ENCODE measurements around the gene SLC6A1.

SLC6A1 gene

GRCh38 chr3:10970306-10970960, 22.1 kb upstream of the SLC6A1 start:
- DNase-seq (ENCODE audit: low spot score) = no peak

DNA sequence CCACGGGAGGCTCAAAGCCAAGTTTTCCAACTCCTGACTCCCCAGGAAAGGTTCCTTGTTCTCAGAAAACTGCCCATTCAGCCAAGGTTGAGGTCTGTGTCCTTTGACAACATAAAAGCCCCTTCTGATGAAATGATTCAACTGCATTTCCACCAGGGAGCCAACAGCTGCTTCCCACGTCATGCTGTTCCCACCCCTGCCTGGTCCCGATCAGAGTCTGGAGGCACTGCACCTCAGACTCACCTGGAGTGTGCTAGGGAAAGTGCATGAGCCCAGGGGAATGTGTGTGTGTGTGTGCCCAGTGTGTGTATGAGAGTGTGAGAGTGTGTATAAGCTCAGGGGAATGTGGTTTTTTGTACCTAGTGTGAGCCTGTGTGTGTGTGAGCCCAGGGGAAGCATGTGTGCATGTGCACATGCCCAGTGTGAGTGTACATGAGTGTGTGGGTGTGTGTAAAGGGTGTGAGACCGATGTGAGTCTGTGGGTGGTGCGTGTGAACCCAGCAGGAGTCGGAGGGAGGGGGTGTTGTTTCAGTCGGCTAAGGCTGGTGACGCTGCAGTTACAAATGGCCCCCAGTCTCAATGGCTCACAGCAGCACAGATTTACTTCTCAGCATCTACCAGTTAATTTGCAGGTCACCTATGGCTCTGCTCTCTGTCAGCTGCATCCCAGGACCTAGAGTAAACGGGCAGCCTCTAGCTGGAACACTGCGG, 20.3 kb upstream of the SLC6A1 start:
- no peak for DNase-seq (ENCODE audit: low spot score)

DNA sequence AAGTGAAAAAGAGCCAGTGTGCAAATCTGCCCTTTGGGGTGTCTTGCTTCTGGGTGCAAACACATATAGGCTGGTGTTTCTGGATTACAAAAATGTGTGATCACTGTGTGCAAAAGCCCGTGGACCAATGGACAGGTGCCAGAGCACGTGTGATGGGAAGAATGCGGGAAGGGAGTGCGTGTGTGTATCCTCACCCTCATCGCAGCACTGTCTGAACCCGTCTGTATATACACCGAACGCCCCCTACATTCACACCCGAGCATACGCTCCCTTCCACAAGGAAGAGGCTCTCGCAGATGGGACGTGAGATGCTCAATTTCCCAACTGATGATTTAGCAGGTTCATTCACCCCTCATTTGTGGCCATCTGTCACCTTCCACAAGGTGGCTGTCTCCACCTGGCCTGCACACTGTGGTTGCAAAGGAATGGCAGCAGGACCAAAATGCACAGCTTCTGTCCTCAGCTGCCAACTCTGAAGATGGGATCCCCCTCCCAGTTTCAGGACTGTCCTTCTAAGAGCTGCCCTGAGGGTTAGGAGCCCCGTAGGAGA, 19.4 kb upstream of the SLC6A1 start:
- DNase-seq (ENCODE audit: low spot score) = no peak

GRCh38 chr3:10974131-10974530, 18.4 kb upstream of the SLC6A1 start:
- DNase-seq (ENCODE audit: low spot score) = no peak

- no peak for DNase-seq (ENCODE audit: low spot score)
Observed at GRCh38 chr3:10974746-10975375, 17.7 kb upstream of the SLC6A1 start.

DNA sequence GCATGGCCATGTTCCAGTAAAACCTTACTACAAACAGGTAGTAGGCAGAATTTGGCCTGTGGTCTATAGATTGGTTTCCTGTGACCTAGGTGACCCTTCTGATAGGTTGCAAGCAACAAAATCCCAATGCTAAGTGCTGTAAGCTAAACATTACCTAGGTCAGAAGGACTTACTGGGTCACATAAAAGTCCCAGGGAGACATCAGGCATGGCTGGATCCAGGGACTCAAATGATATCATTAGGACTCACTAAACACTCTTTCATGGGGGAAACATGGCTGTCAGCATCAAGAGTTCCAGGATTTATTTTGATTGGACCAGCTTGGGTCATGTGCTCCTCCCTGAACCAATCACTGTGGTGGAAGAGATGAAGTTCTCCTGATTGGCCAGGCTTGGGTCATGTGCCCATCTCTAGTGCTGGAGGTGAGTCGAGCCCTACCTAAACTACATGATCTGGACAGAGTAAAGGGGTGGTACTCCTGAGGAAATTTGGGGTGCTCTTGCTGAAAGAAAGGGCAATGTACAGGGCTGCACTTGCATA, 16.8 kb upstream of the SLC6A1 start:
- no peak for DNase-seq (ENCODE audit: low spot score)

DNA sequence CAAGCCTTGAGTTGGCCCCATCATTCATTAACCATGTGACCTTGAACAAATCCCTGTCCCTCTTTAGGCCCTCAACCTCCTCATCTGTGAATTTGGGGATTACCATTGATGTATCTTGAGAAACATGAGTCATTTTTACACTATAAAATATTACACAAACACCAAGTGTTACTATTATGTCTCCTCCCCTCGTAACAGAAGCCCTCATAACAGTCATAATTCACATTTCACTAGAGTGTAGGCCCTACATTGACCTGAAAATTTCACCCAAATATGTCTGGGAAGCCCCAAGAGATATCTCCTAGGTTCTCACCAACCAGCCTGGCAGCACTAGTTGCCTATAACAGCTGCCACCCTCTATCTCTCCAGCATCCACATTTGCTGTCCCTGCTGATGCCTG, 15.8 kb upstream of the SLC6A1 start:
- DNase-seq (ENCODE audit: low spot score) = no peak

- no peak for DNase-seq (ENCODE audit: low spot score)
Observed at GRCh38 chr3:10977892-10978510, 14.5 kb upstream of the SLC6A1 start.

DNA sequence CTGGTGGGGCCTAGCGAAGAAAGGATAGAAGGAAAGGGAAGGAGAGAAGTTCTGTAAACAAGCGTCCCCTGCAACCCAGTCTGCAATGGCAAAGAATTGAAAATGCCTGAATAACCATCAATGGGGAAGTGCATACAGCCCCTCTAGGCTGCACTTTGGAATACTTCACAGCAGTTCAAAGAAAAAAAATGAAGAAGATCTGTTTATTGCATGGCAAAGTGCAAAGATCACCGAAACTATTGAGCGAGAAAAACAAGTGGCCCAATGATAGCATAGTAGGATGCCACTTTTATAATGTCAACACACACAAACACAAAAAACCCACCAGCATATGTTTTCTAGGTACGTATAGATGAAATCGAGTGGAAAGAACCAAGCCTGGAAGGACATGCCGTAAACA, 13.6 kb upstream of the SLC6A1 start:
- DNase-seq (ENCODE audit: low spot score) = no peak

GRCh38 chr3:10980312-10980711, 12.2 kb upstream of the SLC6A1 start:
- DNase-seq (ENCODE audit: low spot score) = no peak

GRCh38 chr3:10981031-10981430, 11.5 kb upstream of the SLC6A1 start:
- DNase-seq (ENCODE audit: low spot score) = no peak

DNA sequence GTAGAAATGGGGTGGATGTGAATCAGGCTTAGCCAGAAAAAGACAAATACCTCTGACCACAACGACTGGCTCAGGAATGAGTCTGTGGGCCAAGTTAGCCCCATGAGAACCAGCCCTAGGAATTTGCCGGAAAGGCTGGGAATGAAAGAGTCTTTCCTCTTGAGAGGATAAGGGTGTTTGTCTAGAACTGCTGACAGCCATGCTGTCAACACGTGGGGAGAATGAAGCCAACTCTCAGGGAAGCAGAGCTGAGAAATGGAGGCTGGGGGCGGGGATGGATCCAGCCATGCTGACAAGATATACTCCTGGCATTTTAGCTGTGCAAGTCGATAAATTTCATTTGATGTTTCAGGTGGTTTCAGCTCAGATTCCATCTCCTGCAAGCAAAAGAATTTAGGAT, 10.6 kb upstream of the SLC6A1 start:
- DNase-seq (ENCODE audit: low spot score) = no peak

- DNase-seq (ENCODE audit: low spot score) = no peak
Observed at GRCh38 chr3:10982782-10983181, 9.8 kb upstream of the SLC6A1 start.

DNA sequence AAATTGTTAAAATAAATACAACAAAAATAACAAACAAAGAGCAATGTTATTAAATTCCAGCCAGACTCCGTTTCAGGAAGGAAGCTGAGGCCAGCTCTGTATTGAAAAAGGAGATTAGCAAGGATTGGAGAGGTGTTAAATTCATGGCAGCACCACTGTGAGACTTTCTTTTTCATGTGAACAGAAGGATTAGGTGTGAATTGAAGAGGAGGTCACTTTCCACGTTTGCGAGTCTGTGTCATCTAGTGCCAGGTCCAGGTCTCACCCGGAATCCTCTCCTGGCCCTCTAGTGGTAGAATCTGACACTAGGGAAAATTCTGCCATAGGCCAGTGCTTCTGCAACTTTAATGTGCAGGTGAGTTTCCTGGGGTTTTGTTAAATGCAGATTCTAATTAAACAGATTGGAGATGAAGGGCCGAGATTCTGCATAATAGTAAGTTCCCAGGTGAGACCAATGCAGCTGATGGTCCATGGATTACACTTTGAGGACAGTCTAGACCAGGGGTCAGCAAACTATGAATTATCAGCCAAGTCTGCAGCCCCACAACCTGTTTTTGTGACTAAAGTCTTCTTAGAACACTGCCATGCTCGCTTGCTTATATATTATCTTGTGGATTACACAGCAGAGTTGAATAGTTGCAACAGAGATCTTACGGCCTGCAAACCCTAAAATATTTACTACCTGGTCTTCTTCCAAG, 9.2 kb upstream of the SLC6A1 start:
- DNase-seq (ENCODE audit: low spot score) = peak; percentile 47

- no peak for DNase-seq (ENCODE audit: low spot score)
Observed at GRCh38 chr3:10984371-10984896, 8.1 kb upstream of the SLC6A1 start.

- no peak for DNase-seq (ENCODE audit: low spot score)
Observed at GRCh38 chr3:10985181-10985580, 7.4 kb upstream of the SLC6A1 start.

GRCh38 chr3:10986592-10986991, 6.0 kb upstream of the SLC6A1 start:
- no peak for DNase-seq (ENCODE audit: low spot score)

GRCh38 chr3:10988001-10988665, 4.4 kb upstream of the SLC6A1 start:
- DNase-seq (ENCODE audit: low spot score) = no peak

DNA sequence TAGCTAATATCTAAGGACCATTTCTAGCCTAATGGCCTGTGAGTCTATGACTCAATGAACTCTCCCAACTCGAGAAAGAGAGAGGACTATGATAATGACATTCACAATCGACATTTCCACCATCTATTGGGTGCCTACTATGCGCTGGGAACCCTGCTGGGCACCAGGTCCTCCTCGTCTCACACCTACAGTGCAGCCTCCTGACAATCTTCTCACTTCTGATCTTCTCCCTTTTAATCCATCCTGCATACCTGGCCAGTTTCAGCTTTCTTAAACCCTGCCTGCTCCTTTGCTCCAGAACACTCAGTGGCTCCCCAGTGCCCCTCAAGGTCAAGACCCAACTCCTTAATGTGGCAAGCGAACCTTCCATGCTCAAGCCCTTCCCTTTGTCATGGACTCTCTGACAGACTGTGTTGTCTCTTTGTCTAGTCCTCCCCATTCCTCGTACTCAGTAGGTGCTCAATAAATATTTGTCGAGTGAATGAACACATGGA, 3.5 kb upstream of the SLC6A1 start:
- DNase-seq (ENCODE audit: low spot score) = no peak

- DNase-seq (ENCODE audit: low spot score) = no peak
Observed at GRCh38 chr3:10992943-10993728, 588 bp downstream of the SLC6A1 start.

Data from RKO (cell line).